Prostate gland (tissue), 2 donors: ENCODE measurements around the gene SPATC1L. TPM values are rescaled to one million over a fixed set of nuclear protein-coding genes. Genes with fewer than 3 reads are reported as not detected.

Experiments used
- DNase-seq: peaks from one replicate; pipeline ENCODE4 v3.0.0-alpha.2; 2019; ENCODE audit warnings: low spot score
- H3K27ac ChIP-seq, 2 donors: fragments of 200-600 bp; sonication (generic); 2 replicates each; pipeline ENCODE4 v1.5.1; 2017 to 2019
- H3K27me3 ChIP-seq: fragments of 200-600 bp; sonication (generic); replicated peaks from 2 replicates; pipeline ENCODE4 v1.5.1; 2019; ENCODE audit not compliant: insufficient read depth
- H3K36me3 ChIP-seq, 2 donors: fragments of 200-600 bp; sonication (generic); 1 replicate in 1 of 2; 2 replicates in 1 of 2; pipeline versions ENCODE4 v1.5.1 to v1.8.1; 2017 to 2019
- H3K4me1 ChIP-seq: fragments of 200-600 bp; sonication (generic); replicated peaks from 2 replicates; pipeline ENCODE4 v1.5.1; 2019
- H3K4me3 ChIP-seq, 2 donors: fragments of 200-600 bp; sonication (generic); 2 replicates each; pipeline ENCODE4 v1.5.1; 2017 to 2019
- H3K9me3 ChIP-seq: fragments of 200-600 bp; sonication (generic); 2 replicates; pipeline ENCODE4 v1.5.1; 2017
- CTCF ChIP-seq, 4 experiments: fragments of 200-600 bp in 2 of 4; fragments of 450-650 bp in 2 of 4; sonication (generic) in 2 of 4; IDR thresholded peaks; 1 replicate in 3 of 4; 2 replicates in 1 of 4; pipeline ENCODE4 v1.5.1; 2016 to 2019; ENCODE audit warnings: antibody characterized with exemption in 4 of 4, mild to moderate bottlenecking in 2 of 4, moderate library complexity in 2 of 4
- POLR2A ChIP-seq: fragments of 450-650 bp; IDR thresholded peaks from one replicate; pipeline ENCODE4 v1.6.1; 2016; ENCODE audit warnings: antibody characterized with exemption, mild to moderate bottlenecking
- POLR2AphosphoS5 ChIP-seq: sonication (generic); formaldehyde crosslinking; IDR thresholded peaks from one replicate; pipeline ENCODE4 v1.6.1; 2017; ENCODE audit warnings: antibody characterized with exemption
- WGBS: methylation state at CpG from one replicate; pipeline ENCODE4 v1.1.5; 2018; 5-methylcytosine and 5-hydroxymethylcytosine counted together
- intact Hi-C: fragments of 100-400 bp; cut with DNase I; formaldehyde crosslinking; loops from one replicate; pipeline ENCODE4 v1.14.2; 2022
- total RNA-seq, 2 donors: library from RNA; depleted of rRNA; stranded (reverse); fragments of >200 nt; gene quantifications; one replicate each; pipeline ENCODE4 v1.1.0, GENCODE V29; 2016

The SPATC1L gene
- total RNA-seq, 2 donors from 2014 or later = 42.0 to 79.4 TPM

- peak overlapping the region in 1 of 2 donors; percentile 73 for H3K27ac ChIP-seq
- H3K36me3 ChIP-seq = no peaks in the 10 kb centered on the region
- no peak for TF ChIP-seq POLR2A
- TF ChIP-seq CTCF (IDR thresholded peaks at IDR 0.05) = no peak
- TF ChIP-seq POLR2AphosphoS5 = no peak
- no peak overlapping the region for H3K4me3 ChIP-seq
- peaks cover 4% of the 10 kb centered on the region for H3K4me1 ChIP-seq
- intact Hi-C loops = no loop called here
- WGBS = 72% methylated on average over 13 of the region's 13 CpGs
- no peaks in the 10 kb centered on the region for H3K27me3 ChIP-seq
- no peak for DNase-seq
- H3K9me3 ChIP-seq = no peaks in the 10 kb centered on the region
These were observed 35.5 kb upstream of the SPATC1L start for GRCh38 chr21:46219591-46220239.

- intact Hi-C loops = no loop called here
- TF ChIP-seq POLR2AphosphoS5 = no peak
- TF ChIP-seq POLR2A = no peak
- no peak for TF ChIP-seq CTCF (IDR thresholded peaks at IDR 0.05)
- H3K27me3 ChIP-seq = no peaks in the 10 kb centered on the region
- peaks cover 4% of the 10 kb centered on the region for H3K4me1 ChIP-seq
- H3K4me3 ChIP-seq = no peak overlapping the region
- H3K36me3 ChIP-seq = no peaks in the 10 kb centered on the region
- peak overlapping the region; percentile 24 to 73 for H3K27ac ChIP-seq
- no peaks in the 10 kb centered on the region for H3K9me3 ChIP-seq
- DNase-seq = no peak
- WGBS = 93% methylated on average over 16 of the region's 16 CpGs
These were observed 34.8 kb upstream of the SPATC1L start for GRCh38 chr21:46218906-46219590.

GRCh38 chr21:46217511-46218196, 33.4 kb upstream of the SPATC1L start:
- Histone ChIP-seq H3K27me3 (no peaks in the 10 kb centered on the region), H3K4me3 (no peak overlapping the region), H3K4me1 (peaks cover 4% of the 10 kb centered on the region), H3K36me3 (peaks cover 0 to 6% of the 10 kb centered on the region in 2 donors), H3K9me3 (no peaks in the 10 kb centered on the region), H3K27ac (peak overlapping the region in 1 of 2 donors; percentile 73)
- DNase-seq = no peak
- 93% methylated on average over 21 of the region's 22 CpGs for WGBS
- intact Hi-C loops = no loop called here
- TF ChIP-seq POLR2AphosphoS5 (no peak), CTCF (IDR thresholded peaks at IDR 0.05) (no peak)

- no peak for DNase-seq
- peaks cover 0 to 6% of the 10 kb centered on the region in 2 donors for H3K36me3 ChIP-seq
- WGBS = 90% methylated on average over 15 of the region's 16 CpGs
- H3K4me3 ChIP-seq = no peak overlapping the region
- peak overlapping the region in 1 of 2 donors; percentile 27 for H3K27ac ChIP-seq
- peaks cover 4% of the 10 kb centered on the region for H3K4me1 ChIP-seq
- H3K27me3 ChIP-seq = no peaks in the 10 kb centered on the region
- TF ChIP-seq POLR2A (no peak), POLR2AphosphoS5 (no peak), CTCF (IDR thresholded peaks at IDR 0.05) (no peak)
- intact Hi-C loops = no loop called here
- H3K9me3 ChIP-seq = no peaks in the 10 kb centered on the region
These were observed 32.0 kb upstream of the SPATC1L start for GRCh38 chr21:46216132-46216747.
